Uterus (tissue), 2 donors: Measurements from ENCODE around the gene GNA12.

Source experiments
- POLR2A ChIP-seq, 2 donors: fragments of 450-650 bp; IDR thresholded peaks; one replicate each; pipeline ENCODE4 v1.6.1; 2016; ENCODE audit warnings: antibody characterized with exemption in 2 of 2, mild to moderate bottlenecking in 1 of 2, moderate library complexity in 1 of 2
- TF ChIP-seq, protein P1 (sequence below), 4 experiments: fragments of 200-600 bp in 2 of 4; fragments of 450-650 bp in 2 of 4; sonication (generic) in 2 of 4; IDR thresholded peaks; one replicate each; pipeline ENCODE4 v1.5.1; 2016 to 2019; ENCODE audit warnings: antibody characterized with exemption in 4 of 4, mild to moderate bottlenecking in 2 of 4, moderate library complexity in 1 of 4

DNA sequence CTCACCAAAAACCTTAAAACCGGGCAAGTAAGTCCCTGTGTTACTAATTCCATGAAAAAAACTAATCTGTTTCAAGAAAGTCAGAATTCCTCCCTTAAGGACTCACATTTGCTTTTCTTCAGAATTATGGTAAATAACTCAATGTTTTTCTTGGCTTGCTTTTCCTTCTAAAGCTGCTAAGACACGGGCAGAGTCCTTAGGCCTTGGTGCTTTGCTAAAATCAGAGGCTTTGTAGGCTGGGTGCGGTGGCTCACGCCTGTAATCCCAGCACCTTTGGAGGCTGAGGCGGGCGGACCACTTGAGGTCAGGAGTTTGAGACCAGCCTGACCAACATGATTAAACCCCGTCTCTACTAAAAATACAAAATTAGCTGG is 32.0 kb downstream of the GNA12 start:
- TF ChIP-seq, protein P1, sequence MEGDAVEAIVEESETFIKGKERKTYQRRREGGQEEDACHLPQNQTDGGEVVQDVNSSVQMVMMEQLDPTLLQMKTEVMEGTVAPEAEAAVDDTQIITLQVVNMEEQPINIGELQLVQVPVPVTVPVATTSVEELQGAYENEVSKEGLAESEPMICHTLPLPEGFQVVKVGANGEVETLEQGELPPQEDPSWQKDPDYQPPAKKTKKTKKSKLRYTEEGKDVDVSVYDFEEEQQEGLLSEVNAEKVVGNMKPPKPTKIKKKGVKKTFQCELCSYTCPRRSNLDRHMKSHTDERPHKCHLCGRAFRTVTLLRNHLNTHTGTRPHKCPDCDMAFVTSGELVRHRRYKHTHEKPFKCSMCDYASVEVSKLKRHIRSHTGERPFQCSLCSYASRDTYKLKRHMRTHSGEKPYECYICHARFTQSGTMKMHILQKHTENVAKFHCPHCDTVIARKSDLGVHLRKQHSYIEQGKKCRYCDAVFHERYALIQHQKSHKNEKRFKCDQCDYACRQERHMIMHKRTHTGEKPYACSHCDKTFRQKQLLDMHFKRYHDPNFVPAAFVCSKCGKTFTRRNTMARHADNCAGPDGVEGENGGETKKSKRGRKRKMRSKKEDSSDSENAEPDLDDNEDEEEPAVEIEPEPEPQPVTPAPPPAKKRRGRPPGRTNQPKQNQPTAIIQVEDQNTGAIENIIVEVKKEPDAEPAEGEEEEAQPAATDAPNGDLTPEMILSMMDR (IDR thresholded peaks at IDR 0.05) = no peak
- TF ChIP-seq POLR2A (IDR thresholded peaks at IDR 0.05) = no peak
